Liver (tissue), 3 donors: ENCODE measurements around the gene TMED6.

Source experiments
- CTCF ChIP-seq: fragments of 150-350 bp; IDR thresholded peaks from 2 replicates; pipeline ENCODE4 v1.5.1; 2017; ENCODE audit warnings: improper control_type of control experiment, low read depth, low read length; ENCODE audit not compliant: missing input control
- MAX ChIP-seq: IDR thresholded peaks from 2 replicates; pipeline ENCODE4 v1.6.1; 2016; ENCODE audit warnings: antibody characterized with exemption
- RAD21 ChIP-seq, 2 donors: IDR thresholded peaks; 2 replicates each; pipeline ENCODE4 v1.6.1; 2016; ENCODE audit warnings: antibody characterized with exemption in 2 of 2, mild to moderate bottlenecking in 2 of 2
- REST ChIP-seq: IDR thresholded peaks from 2 replicates; pipeline ENCODE4 v1.6.1; 2016; ENCODE audit warnings: antibody characterized with exemption, mild to moderate bottlenecking
- RXRA ChIP-seq, 2 donors: IDR thresholded peaks; 2 replicates each; pipeline ENCODE4 v1.6.1; 2017 to 2018; ENCODE audit warnings: antibody characterized with exemption in 2 of 2, mild to moderate bottlenecking in 1 of 2
- donor health status: healthy.
- donor health status: healthy.

- TF ChIP-seq MAX (no peak), REST (no peak), CTCF (no peak), RAD21 (IDR thresholded peaks at IDR 0.05) (no peak), RXRA (IDR thresholded peaks at IDR 0.05) (no peak)
Observed at GRCh38 chr16:69371564-69371963, 20.0 kb upstream of the TMED6 start.
